Endothelial cell (in vitro differentiated cells): Measurements from ENCODE around the gene SSX7. TPM values are rescaled to one million over a fixed set of nuclear protein-coding genes. Genes with fewer than 3 reads are reported as not detected.
"Not testable (repeated sequence)": the region's sequence is repeated elsewhere in the genome, so short reads cannot be mapped to it uniquely, and the experiment has no call there.

Experiments used
- DNase-seq: peaks from one replicate; pipeline ENCODE4 v3.0.0; 2021; ENCODE audit warnings: low spot score
- H3K27ac Mint-ChIP-seq: one replicate; pipeline ENCODE4 v1.8.0; 2021; ENCODE audit warnings: mixed read lengths, inconsistent platforms; ENCODE audit not compliant: unreplicated experiment
- H3K27me3 Mint-ChIP-seq: one replicate; pipeline ENCODE4 v1.8.0; 2021; ENCODE audit warnings: mild to moderate bottlenecking, moderate library complexity, mixed read lengths, inconsistent platforms; ENCODE audit not compliant: unreplicated experiment
- H3K36me3 Mint-ChIP-seq: one replicate; pipeline ENCODE4 v1.8.0; 2021; ENCODE audit warnings: mild to moderate bottlenecking, low read depth, mixed read lengths, inconsistent platforms; ENCODE audit not compliant: unreplicated experiment
- H3K4me1 Mint-ChIP-seq: one replicate; pipeline ENCODE4 v1.8.0; 2021; ENCODE audit warnings: mild to moderate bottlenecking, mixed read lengths, inconsistent platforms; ENCODE audit not compliant: unreplicated experiment
- H3K4me3 Mint-ChIP-seq: one replicate; pipeline ENCODE4 v1.8.0; 2021; ENCODE audit warnings: mild to moderate bottlenecking, mixed read lengths, inconsistent platforms; ENCODE audit not compliant: unreplicated experiment
- H3K9me3 Mint-ChIP-seq: one replicate; pipeline ENCODE4 v1.8.0; 2021; ENCODE audit warnings: mixed read lengths, inconsistent platforms; ENCODE audit not compliant: unreplicated experiment
- long read RNA-seq: library from polyadenylated mRNA; unstranded; transcript quantifications from one replicate; pipeline ENCODE4 v2.0.0, GENCODE V29; 2020; ENCODE audit not compliant: unreplicated experiment
- total RNA-seq: library from RNA; stranded (reverse); fragmentation: NEBNext Ultra II Directional; extraction: Animal tissue kit (Norgen Biotek cat#: 25700); gene quantifications from one replicate; pipeline ENCODE4 v1.2.1, GENCODE V29; 2021; ENCODE audit not compliant: unreplicated experiment
- TF ChIP-seq, protein P1 (sequence below): fragments of 200-600 bp; sonication (generic); IDR thresholded peaks from one replicate; pipeline ENCODE4 v1.5.0; 2021; ENCODE audit warnings: antibody characterized with exemption; ENCODE audit not compliant: unreplicated experiment

The SSX7 gene, protein sequence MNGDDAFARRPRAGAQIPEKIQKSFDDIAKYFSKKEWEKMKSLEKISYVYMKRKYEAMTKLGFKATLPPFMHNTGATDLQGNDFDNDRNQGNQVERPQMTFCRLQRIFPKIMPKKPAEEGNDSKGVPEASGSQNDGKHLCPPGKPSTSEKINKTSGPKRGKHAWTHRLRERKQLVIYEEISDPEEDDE
- not detected for total RNA-seq
- long read RNA-seq, result 0 reads

DNA sequence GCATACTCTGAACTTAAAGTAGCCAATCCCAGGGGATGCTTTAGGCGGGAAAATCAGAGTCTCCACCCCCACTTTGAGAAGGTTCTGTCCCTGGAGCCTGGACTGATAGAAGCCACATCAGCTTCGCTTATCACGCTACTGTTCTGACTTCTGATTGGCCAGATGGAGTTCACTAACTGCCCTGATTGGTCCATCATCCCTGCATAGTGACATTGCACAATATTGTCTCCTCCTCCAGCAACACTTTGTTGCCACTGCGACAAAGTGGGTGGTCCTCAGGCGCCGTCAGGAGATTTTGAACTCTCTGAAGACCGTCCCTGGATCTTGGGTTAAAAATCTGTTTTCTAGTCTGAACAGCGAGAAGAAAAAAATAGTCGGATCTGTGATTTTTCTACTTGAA, at the start of gene SSX7:
Gene SSX7 (minus strand): TSS at position 101 of the 400 bp plus-strand sequence. CDS start 1,428 bp downstream, outside the sequence.
- H3K36me3 Mint-ChIP-seq, H3K4me1 Mint-ChIP-seq, H3K9me3 Mint-ChIP-seq, H3K27me3 Mint-ChIP-seq, DNase-seq, H3K4me3 Mint-ChIP-seq, H3K27ac Mint-ChIP-seq: not testable (repeated sequence)

DNA sequence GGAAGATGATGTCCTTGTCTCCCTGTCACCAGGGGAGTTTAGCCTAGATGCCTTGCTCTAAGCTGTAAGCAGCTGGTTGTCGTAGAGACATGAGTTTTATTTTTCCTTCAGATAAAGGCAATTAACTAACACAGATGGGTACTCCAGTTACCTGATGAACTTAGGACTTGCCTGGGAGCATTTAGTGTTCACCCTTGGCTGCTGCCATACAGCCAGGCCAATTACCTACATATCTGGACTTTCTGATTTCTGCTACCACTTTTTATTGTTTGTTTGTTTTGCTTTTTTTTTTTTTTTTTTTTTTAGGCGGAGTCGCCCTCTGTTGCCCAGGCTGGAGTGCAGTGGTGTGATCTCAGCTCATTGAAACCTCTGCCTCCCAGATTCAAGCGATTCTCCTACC, 37.3 kb upstream of the SSX7 start:
- not testable (repeated sequence) for H3K4me1 Mint-ChIP-seq, H3K27me3 Mint-ChIP-seq, H3K36me3 Mint-ChIP-seq, DNase-seq, H3K9me3 Mint-ChIP-seq, H3K4me3 Mint-ChIP-seq, H3K27ac Mint-ChIP-seq

- not testable (repeated sequence) for H3K9me3 Mint-ChIP-seq, H3K36me3 Mint-ChIP-seq, H3K27me3 Mint-ChIP-seq, H3K4me1 Mint-ChIP-seq, H3K4me3 Mint-ChIP-seq, H3K27ac Mint-ChIP-seq, DNase-seq
Measured at GRCh38 chrX:52662218-52662617, 7.5 kb upstream of the SSX7 start.

DNA sequence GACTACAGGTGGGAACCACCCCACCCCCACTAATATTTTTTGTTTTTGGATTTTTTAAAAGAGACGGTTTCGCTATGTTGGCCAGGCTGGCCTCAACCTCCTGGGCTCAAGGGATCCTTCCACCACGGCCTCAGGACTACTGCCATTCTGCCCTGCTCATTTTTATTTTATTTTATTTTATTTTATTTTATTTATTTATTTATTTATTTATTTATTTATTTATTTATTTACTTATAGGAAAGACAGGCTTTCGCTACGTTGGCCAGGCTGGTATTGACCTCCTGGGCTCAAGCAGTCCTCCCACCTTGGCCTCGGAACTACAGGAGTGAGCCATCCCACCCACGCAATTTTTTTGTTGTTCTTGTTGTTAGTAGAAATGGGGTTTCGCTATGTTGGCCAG, 775 bp upstream of the SSX7 start:
- DNase-seq, H3K9me3 Mint-ChIP-seq, H3K36me3 Mint-ChIP-seq, H3K4me3 Mint-ChIP-seq, H3K4me1 Mint-ChIP-seq, H3K27ac Mint-ChIP-seq, H3K27me3 Mint-ChIP-seq: not testable (repeated sequence)

- not testable (repeated sequence) for H3K9me3 Mint-ChIP-seq, DNase-seq, H3K4me1 Mint-ChIP-seq, H3K4me3 Mint-ChIP-seq, H3K27me3 Mint-ChIP-seq, H3K36me3 Mint-ChIP-seq, H3K27ac Mint-ChIP-seq
Measured at GRCh38 chrX:52650676-52651075, 4.0 kb downstream of the SSX7 start.

DNA sequence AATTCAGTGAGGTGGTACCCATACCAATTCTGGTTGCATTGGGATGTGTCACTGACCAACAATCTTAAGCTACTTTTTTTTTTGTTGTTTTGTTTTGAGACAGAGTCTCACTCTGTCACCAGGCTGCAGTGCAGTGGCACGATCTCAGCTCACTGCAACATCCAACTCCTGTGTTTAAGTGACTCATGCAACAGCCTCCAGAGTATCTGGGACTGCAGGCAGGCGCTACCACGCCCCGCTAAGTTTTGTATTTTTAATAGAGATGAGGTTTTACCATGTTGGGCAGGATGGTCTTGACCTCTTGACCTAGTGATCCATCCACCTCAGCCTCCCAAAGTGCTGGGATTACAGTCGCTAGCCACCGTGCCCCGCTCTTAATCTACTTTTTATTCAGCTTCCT, 5.7 kb downstream of the SSX7 start:
- DNase-seq, H3K4me1 Mint-ChIP-seq, H3K4me3 Mint-ChIP-seq, H3K36me3 Mint-ChIP-seq, H3K27ac Mint-ChIP-seq, H3K9me3 Mint-ChIP-seq, H3K27me3 Mint-ChIP-seq: not testable (repeated sequence)

GRCh38 chrX:52628483-52628882, 26.2 kb downstream of the SSX7 start:
- H3K36me3 Mint-ChIP-seq, H3K9me3 Mint-ChIP-seq, H3K27me3 Mint-ChIP-seq, H3K27ac Mint-ChIP-seq, H3K4me3 Mint-ChIP-seq, DNase-seq, H3K4me1 Mint-ChIP-seq: not testable (repeated sequence)

DNA sequence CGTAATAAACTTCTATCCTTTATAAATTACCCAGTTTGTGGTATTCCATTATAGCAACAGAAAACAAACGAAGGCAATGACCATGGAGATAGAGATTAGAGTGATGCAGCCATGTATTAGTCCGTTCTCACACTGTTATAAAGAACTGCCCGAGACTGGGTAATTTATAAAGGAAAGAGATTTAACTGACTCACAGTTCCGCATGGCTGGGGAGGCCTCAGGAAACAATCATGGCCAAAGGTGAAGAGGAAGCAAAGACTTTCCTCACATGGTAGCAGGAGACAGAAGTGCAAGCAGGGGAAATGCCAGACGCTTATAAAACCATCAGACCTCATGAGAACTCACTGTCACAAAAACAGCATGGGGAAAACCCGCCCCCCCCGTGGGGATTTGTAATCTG, 34.0 kb downstream of the SSX7 start:
- H3K4me1 Mint-ChIP-seq, H3K27me3 Mint-ChIP-seq, H3K27ac Mint-ChIP-seq, H3K9me3 Mint-ChIP-seq, H3K4me3 Mint-ChIP-seq, H3K36me3 Mint-ChIP-seq, DNase-seq: not testable (repeated sequence)

GRCh38 chrX:52608961-52609360, 45.7 kb downstream of the SSX7 start:
- H3K4me3 Mint-ChIP-seq, result no peak overlapping the region
- TF ChIP-seq, protein P1, sequence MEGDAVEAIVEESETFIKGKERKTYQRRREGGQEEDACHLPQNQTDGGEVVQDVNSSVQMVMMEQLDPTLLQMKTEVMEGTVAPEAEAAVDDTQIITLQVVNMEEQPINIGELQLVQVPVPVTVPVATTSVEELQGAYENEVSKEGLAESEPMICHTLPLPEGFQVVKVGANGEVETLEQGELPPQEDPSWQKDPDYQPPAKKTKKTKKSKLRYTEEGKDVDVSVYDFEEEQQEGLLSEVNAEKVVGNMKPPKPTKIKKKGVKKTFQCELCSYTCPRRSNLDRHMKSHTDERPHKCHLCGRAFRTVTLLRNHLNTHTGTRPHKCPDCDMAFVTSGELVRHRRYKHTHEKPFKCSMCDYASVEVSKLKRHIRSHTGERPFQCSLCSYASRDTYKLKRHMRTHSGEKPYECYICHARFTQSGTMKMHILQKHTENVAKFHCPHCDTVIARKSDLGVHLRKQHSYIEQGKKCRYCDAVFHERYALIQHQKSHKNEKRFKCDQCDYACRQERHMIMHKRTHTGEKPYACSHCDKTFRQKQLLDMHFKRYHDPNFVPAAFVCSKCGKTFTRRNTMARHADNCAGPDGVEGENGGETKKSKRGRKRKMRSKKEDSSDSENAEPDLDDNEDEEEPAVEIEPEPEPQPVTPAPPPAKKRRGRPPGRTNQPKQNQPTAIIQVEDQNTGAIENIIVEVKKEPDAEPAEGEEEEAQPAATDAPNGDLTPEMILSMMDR, result no peak
- H3K27ac Mint-ChIP-seq, result no peak overlapping the region
- peaks cover 2% of the 10 kb centered on the region for H3K27me3 Mint-ChIP-seq
- H3K9me3 Mint-ChIP-seq, result no peaks in the 10 kb centered on the region
- no peaks in the 10 kb centered on the region for H3K4me1 Mint-ChIP-seq
- no peaks in the 10 kb centered on the region for H3K36me3 Mint-ChIP-seq
- no peak for DNase-seq

- not testable (repeated sequence) for H3K27ac Mint-ChIP-seq, H3K9me3 Mint-ChIP-seq, H3K27me3 Mint-ChIP-seq, H3K4me3 Mint-ChIP-seq, DNase-seq, H3K36me3 Mint-ChIP-seq, H3K4me1 Mint-ChIP-seq
Measured at GRCh38 chrX:52603151-52603550, 51.5 kb downstream of the SSX7 start.
